DND-41 (cell line): ENCODE results near the gene MITD1.

Experiments used
- EZH2 ChIP-seq: IDR thresholded peaks from 3 replicates; pipeline ENCODE4 v1.6.1; 2012; ENCODE audit warnings: borderline replicate concordance, low read depth, mild to moderate bottlenecking, moderate library complexity, low read length, inconsistent platforms; ENCODE audit not compliant: severe bottlenecking
- TF ChIP-seq, protein P1 (sequence below): IDR thresholded peaks from 2 replicates; pipeline ENCODE4 v1.5.1; 2012; ENCODE audit warnings: borderline replicate concordance, low read length, moderate library complexity, mild to moderate bottlenecking; ENCODE audit not compliant: poor library complexity, severe bottlenecking; ENCODE audit errors: extremely low read depth

DNA sequence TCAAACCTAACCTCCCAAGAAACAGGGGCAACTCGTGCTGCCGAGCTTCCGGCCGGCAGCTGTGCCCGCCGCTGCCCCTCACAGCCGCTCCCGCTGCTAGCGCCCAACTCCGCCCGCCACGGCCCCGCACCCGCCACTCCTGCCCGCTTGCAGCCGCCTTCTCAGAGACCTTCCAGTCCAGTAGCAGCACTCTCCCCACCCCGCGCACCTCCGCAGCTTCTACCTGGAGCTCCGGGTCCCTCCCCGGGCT is 40.1 kb downstream of the MITD1 start:
- TF ChIP-seq, protein P1, sequence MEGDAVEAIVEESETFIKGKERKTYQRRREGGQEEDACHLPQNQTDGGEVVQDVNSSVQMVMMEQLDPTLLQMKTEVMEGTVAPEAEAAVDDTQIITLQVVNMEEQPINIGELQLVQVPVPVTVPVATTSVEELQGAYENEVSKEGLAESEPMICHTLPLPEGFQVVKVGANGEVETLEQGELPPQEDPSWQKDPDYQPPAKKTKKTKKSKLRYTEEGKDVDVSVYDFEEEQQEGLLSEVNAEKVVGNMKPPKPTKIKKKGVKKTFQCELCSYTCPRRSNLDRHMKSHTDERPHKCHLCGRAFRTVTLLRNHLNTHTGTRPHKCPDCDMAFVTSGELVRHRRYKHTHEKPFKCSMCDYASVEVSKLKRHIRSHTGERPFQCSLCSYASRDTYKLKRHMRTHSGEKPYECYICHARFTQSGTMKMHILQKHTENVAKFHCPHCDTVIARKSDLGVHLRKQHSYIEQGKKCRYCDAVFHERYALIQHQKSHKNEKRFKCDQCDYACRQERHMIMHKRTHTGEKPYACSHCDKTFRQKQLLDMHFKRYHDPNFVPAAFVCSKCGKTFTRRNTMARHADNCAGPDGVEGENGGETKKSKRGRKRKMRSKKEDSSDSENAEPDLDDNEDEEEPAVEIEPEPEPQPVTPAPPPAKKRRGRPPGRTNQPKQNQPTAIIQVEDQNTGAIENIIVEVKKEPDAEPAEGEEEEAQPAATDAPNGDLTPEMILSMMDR = no peak
- no peak for TF ChIP-seq EZH2
